Measurements from ENCODE around the gene NTM.

Gene NTM

GRCh38 chr11:131841925-131842635, 471.7 kb downstream of the NTM start:
- in situ Hi-C loops (cut with MboI; ENCODE audit: low sequenced_read_pairs) = no loop called here

- in situ Hi-C loops (cut with MboI; ENCODE audit: low sequenced_read_pairs) = no loop called here
Measured at GRCh38 chr11:131845255-131845654, 474.8 kb downstream of the NTM start.

- in situ Hi-C loops (cut with MboI; ENCODE audit: low sequenced_read_pairs) = no loop called here
Measured at GRCh38 chr11:131849485-131849884, 479.1 kb downstream of the NTM start.

- in situ Hi-C loops (cut with MboI; ENCODE audit: low sequenced_read_pairs) = no loop called here
Measured at GRCh38 chr11:131850507-131850906, 480.1 kb downstream of the NTM start.

- in situ Hi-C loops (cut with MboI; ENCODE audit: low sequenced_read_pairs) = no loop called here
Measured at GRCh38 chr11:131851964-131852755, 481.7 kb downstream of the NTM start.

GRCh38 chr11:131852757-131853156, 482.3 kb downstream of the NTM start:
- in situ Hi-C loops (cut with MboI; ENCODE audit: low sequenced_read_pairs) = no loop called here

- in situ Hi-C loops (cut with MboI; ENCODE audit: low sequenced_read_pairs) = no loop called here
Measured at GRCh38 chr11:131854391-131854790, 484.0 kb downstream of the NTM start.

- in situ Hi-C loops (cut with MboI; ENCODE audit: low sequenced_read_pairs) = no loop called here
Measured at GRCh38 chr11:131855320-131855719, 484.9 kb downstream of the NTM start.

GRCh38 chr11:131857246-131857645, 486.8 kb downstream of the NTM start:
- in situ Hi-C loops (cut with MboI; ENCODE audit: low sequenced_read_pairs) = no loop called here

- in situ Hi-C loops (cut with MboI; ENCODE audit: low sequenced_read_pairs) = no loop called here
Measured at GRCh38 chr11:131858505-131858904, 488.1 kb downstream of the NTM start.

GRCh38 chr11:131859538-131860210, 489.3 kb downstream of the NTM start:
- in situ Hi-C loops (cut with MboI; ENCODE audit: low sequenced_read_pairs) = no loop called here

GRCh38 chr11:131864228-131864627, 493.8 kb downstream of the NTM start:
- in situ Hi-C loops (cut with MboI; ENCODE audit: low sequenced_read_pairs) = no loop called here

- in situ Hi-C loops (cut with MboI; ENCODE audit: low sequenced_read_pairs) = no loop called here
Measured at GRCh38 chr11:131865860-131866259, 495.4 kb downstream of the NTM start.

- in situ Hi-C loops (cut with MboI; ENCODE audit: low sequenced_read_pairs) = no loop called here
Measured at GRCh38 chr11:131866535-131867400, 496.4 kb downstream of the NTM start.

- in situ Hi-C loops (cut with MboI; ENCODE audit: low sequenced_read_pairs) = no loop called here
Measured at GRCh38 chr11:131867457-131868257, 497.2 kb downstream of the NTM start.

GRCh38 chr11:131868629-131869507, 498.5 kb downstream of the NTM start:
- in situ Hi-C loops (cut with MboI; ENCODE audit: low sequenced_read_pairs) = no loop called here

- in situ Hi-C loops (cut with MboI; ENCODE audit: low sequenced_read_pairs) = no loop called here
Measured at GRCh38 chr11:131870305-131870704, 499.9 kb downstream of the NTM start.

- in situ Hi-C loops (cut with MboI; ENCODE audit: low sequenced_read_pairs) = no loop called here
Measured at GRCh38 chr11:131871006-131871405, 500.6 kb downstream of the NTM start.

GRCh38 chr11:131874070-131874469, 503.7 kb downstream of the NTM start:
- in situ Hi-C loops (cut with MboI; ENCODE audit: low sequenced_read_pairs) = no loop called here
